Activated CD4-positive, alpha-beta memory T cell treated with anti-CD3 and anti-CD28 coated beads for 36 hours (primary cell): ENCODE data around the gene IL10. TPM values are rescaled to one million over a fixed set of nuclear protein-coding genes. Genes with fewer than 3 reads are reported as not detected.
A peak's percentile ranks its signal among the peaks of the same experiment; 100 is the strongest.

ENCODE experiments used
- CTCF ChIA-PET: fragments of 350-600 bp; sonication (Branson Sonifier 250); formaldehyde crosslinking; loops from one replicate; lab custom pipeline; 2021; ENCODE audit warnings: antibody characterized with exemption, inconsistent platforms; lab: Charles Lee
- POLR2A ChIA-PET: fragments of 350-600 bp; sonication (Branson Sonifier 250); formaldehyde crosslinking; loops from one replicate; lab custom pipeline; 2021; ENCODE audit warnings: antibody characterized with exemption; lab: Charles Lee
- DNase-seq: peaks from one replicate; pipeline ENCODE4 v3.0.0-alpha.2; 2020
- H3K27ac Mint-ChIP-seq: one replicate; pipeline ENCODE4 v1.8.0; 2021; ENCODE audit warnings: mixed read lengths
- H3K27me3 Mint-ChIP-seq: one replicate; pipeline ENCODE4 v1.8.0; 2021; ENCODE audit warnings: mixed read lengths
- H3K36me3 Mint-ChIP-seq: one replicate; pipeline ENCODE4 v1.8.0; 2021; ENCODE audit warnings: mixed read lengths
- H3K4me1 Mint-ChIP-seq: one replicate; pipeline ENCODE4 v1.8.0; 2021; ENCODE audit warnings: low read depth, mixed read lengths
- H3K4me3 Mint-ChIP-seq: one replicate; pipeline ENCODE4 v1.8.0; 2021; ENCODE audit warnings: mild to moderate bottlenecking, mixed read lengths
- H3K9me3 Mint-ChIP-seq: one replicate; pipeline ENCODE4 v1.8.0; 2021; ENCODE audit warnings: mixed read lengths
- intact Hi-C: fragments of 100-400 bp; cut with micrococcal nuclease; formaldehyde crosslinking; loops from one replicate; pipeline ENCODE4 v1.15.1; 2023
- total RNA-seq, 2 experiments: library from RNA; stranded (reverse); gene quantifications; one replicate each; pipeline ENCODE4 v1.2.3, GENCODE V29; 2021

Gene IL10
- total RNA-seq, 2 experiments from 2014 or later, result 17.3 to 18.5 TPM

GRCh38 chr1:206736878-206737728, 35.2 kb downstream of the IL10 start:
- peak overlapping the region; percentile 64 for H3K27ac Mint-ChIP-seq
- peak; percentile 62 for DNase-seq

GRCh38 chr1:206735553-206736031, 36.7 kb downstream of the IL10 start:
- CTCF ChIA-PET, result interaction anchor here (0.7 to 9.3 kb wide), 38 partner anchors 8 to 314 kb away, joined by 3 to 315 read pairs (median 5); partner anchors contain the start of genes FCMR, IL10, IL19 and MAPKAPK2

More at GRCh38 chr1:206736878-206737728, 35.2 kb downstream of the IL10 start:
- H3K27me3 Mint-ChIP-seq, result no peaks in the 10 kb centered on the region
- no peaks in the 10 kb centered on the region for H3K9me3 Mint-ChIP-seq
- H3K4me1 Mint-ChIP-seq, result peaks cover 80% of the 10 kb centered on the region
- H3K36me3 Mint-ChIP-seq, result peaks cover 19% of the 10 kb centered on the region
- ChIA-PET CTCF (interaction anchor here (1.0 to 9.3 kb wide), 10 partner anchors 11 to 313 kb away, joined by 3 to 315 read pairs (median 4); partner anchors contain the start of genes IL10 and IL19), POLR2A (interaction anchor here (0.6 to 1.6 kb wide), 8 partner anchors 25 to 72 kb away, joined by 3 to 15 read pairs (median 3); partner anchors contain the start of gene IL19)
- intact Hi-C loops, result no loop called here
- H3K4me3 Mint-ChIP-seq, result no peak overlapping the region

GRCh38 chr1:206734499-206735142, 37.7 kb downstream of the IL10 start:
- Mint-ChIP-seq H3K27ac (peak overlapping the region; percentile 16), H3K27me3 (no peaks in the 10 kb centered on the region), H3K9me3 (no peaks in the 10 kb centered on the region), H3K4me3 (no peak overlapping the region), H3K36me3 (peaks cover 26% of the 10 kb centered on the region), H3K4me1 (peaks cover 57% of the 10 kb centered on the region)
- CTCF ChIA-PET, result interaction anchor here (0.6 to 9.3 kb wide), 68 partner anchors 9 to 333 kb away, joined by 3 to 315 read pairs (median 5); partner anchors contain the start of genes DYRK3, FCMR, IL10 and IL19
- peak; percentile 85 for DNase-seq
- POLR2A ChIA-PET, result interaction anchor here (0.8 to 1.3 kb wide), 4 partner anchors 56 to 75 kb away, joined by 3 to 7 read pairs (median 4); no protein-coding TSS in a partner anchor
- intact Hi-C loops, result loop anchor here (1.0 kb wide), 3 partner anchors 8 to 178 kb away; no protein-coding TSS in a partner anchor

More at GRCh38 chr1:206735553-206736031, 36.7 kb downstream of the IL10 start:
- no peaks in the 10 kb centered on the region for H3K27me3 Mint-ChIP-seq
- H3K9me3 Mint-ChIP-seq, result no peaks in the 10 kb centered on the region
- no peak for DNase-seq
- H3K27ac Mint-ChIP-seq, result no peak overlapping the region
- H3K4me1 Mint-ChIP-seq, result peaks cover 67% of the 10 kb centered on the region
- no peak overlapping the region for H3K4me3 Mint-ChIP-seq
- H3K36me3 Mint-ChIP-seq, result peaks cover 21% of the 10 kb centered on the region
- POLR2A ChIA-PET, result interaction anchor here (1.3 to 1.6 kb wide), 3 partner anchors 63 to 74 kb away, joined by 3 to 7 read pairs (median 3); no protein-coding TSS in a partner anchor
- intact Hi-C loops, result no loop called here

DNA sequence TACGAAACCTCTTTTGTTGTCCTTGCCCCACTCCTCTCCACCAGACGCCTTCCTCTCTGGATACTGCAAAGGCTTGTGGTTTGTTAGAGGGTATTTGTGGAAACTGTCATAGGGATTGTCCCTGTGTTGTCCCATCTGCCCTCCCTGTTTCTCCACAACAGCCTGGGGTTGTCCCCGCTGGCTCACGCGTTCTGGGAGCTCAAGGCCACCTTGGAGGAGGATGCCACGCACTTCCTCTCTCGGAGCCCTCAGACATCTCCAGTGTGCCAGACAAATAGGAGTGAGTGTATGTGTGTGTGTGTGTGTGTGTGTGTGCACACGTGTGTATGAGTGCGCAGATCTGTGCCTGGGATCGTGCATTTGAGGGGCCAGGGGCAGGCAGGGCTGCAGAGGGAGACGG, 39.3 kb downstream of the IL10 start:
- H3K27me3 Mint-ChIP-seq, result no peaks in the 10 kb centered on the region
- intact Hi-C loops, result no loop called here
- H3K4me1 Mint-ChIP-seq, result peaks cover 44% of the 10 kb centered on the region
- H3K27ac Mint-ChIP-seq, result no peak overlapping the region
- peaks cover 21% of the 10 kb centered on the region for H3K36me3 Mint-ChIP-seq
- ChIA-PET POLR2A (interaction anchor here (1.2 kb wide), 1 partner anchor 25 kb away, joined by 4 read pairs; no protein-coding TSS in a partner anchor), CTCF (interaction anchor here (0.9 to 9.3 kb wide), 6 partner anchors 8 to 182 kb away, joined by 3 to 315 read pairs (median 16); no protein-coding TSS in a partner anchor)
- no peaks in the 10 kb centered on the region for H3K9me3 Mint-ChIP-seq
- no peak for DNase-seq
- H3K4me3 Mint-ChIP-seq, result no peak overlapping the region

- Mint-ChIP-seq H3K4me3 (no peak overlapping the region), H3K9me3 (no peaks in the 10 kb centered on the region), H3K36me3 (peaks cover 21% of the 10 kb centered on the region), H3K27ac (no peak overlapping the region), H3K27me3 (no peaks in the 10 kb centered on the region), H3K4me1 (peaks cover 40% of the 10 kb centered on the region)
- no peak for DNase-seq
- ChIA-PET POLR2A (interaction anchor here (1.2 kb wide), 1 partner anchor 26 kb away, joined by 4 read pairs; no protein-coding TSS in a partner anchor), CTCF (interaction anchor here (0.9 to 9.3 kb wide), 5 partner anchors 7 to 183 kb away, joined by 3 to 315 read pairs (median 26); no protein-coding TSS in a partner anchor)
- intact Hi-C loops, result no loop called here
These were observed 39.8 kb downstream of the IL10 start for GRCh38 chr1:206732508-206732907.

DNA sequence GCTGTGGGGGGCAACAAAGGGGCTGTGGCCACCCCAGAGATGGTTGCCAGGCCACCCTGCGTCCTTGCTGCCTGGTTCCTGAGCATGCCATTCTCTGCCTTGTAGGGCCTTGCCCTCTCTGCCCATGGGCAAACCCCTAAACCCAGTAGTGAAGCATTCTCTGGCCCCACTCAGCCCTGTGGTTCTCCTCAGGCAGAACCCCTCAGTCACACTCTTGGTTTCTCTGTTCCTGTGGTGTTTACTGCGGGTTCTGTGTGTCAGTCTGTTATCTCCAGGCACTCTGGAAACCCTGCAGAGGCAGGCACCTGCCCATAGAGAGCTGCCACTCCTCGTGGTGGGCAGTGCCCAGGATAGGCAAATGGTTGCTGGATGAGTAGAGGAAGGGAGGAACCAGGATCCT, 42.8 kb downstream of the IL10 start:
- Mint-ChIP-seq H3K27me3 (no peaks in the 10 kb centered on the region), H3K4me3 (no peak overlapping the region), H3K36me3 (peaks cover 12% of the 10 kb centered on the region), H3K27ac (no peak overlapping the region), H3K9me3 (no peaks in the 10 kb centered on the region), H3K4me1 (peaks cover 38% of the 10 kb centered on the region)
- CTCF ChIA-PET, result interaction anchor here (0.9 to 9.3 kb wide), 6 partner anchors 65 to 186 kb away, joined by 3 to 190 read pairs (median 66); no protein-coding TSS in a partner anchor
- POLR2A ChIA-PET, result no interaction called here
- no peak for DNase-seq
- intact Hi-C loops, result loop anchor here (5.0 kb wide), 2 partner anchors 138 to 253 kb away; partner anchors contain the start of gene IL20

GRCh38 chr1:206729050-206729449, 43.2 kb downstream of the IL10 start:
- DNase-seq, result no peak
- ChIA-PET POLR2A (interaction anchor here (0.6 kb wide), 1 partner anchor 79 kb away, joined by 3 read pairs; no protein-coding TSS in a partner anchor), CTCF (interaction anchor here (5.5 to 7.7 kb wide), 2 partner anchors 79 to 186 kb away, joined by 125 to 137 read pairs; no protein-coding TSS in a partner anchor)
- Mint-ChIP-seq H3K36me3 (peaks cover 12% of the 10 kb centered on the region), H3K9me3 (no peaks in the 10 kb centered on the region), H3K4me3 (no peak overlapping the region), H3K4me1 (peaks cover 38% of the 10 kb centered on the region), H3K27me3 (no peaks in the 10 kb centered on the region), H3K27ac (no peak overlapping the region)
- intact Hi-C loops, result loop anchor here (5.0 kb wide), 2 partner anchors 138 to 253 kb away; partner anchors contain the start of gene IL20

- no peaks in the 10 kb centered on the region for H3K9me3 Mint-ChIP-seq
- no peak overlapping the region for H3K27ac Mint-ChIP-seq
- H3K36me3 Mint-ChIP-seq, result peaks cover 11% of the 10 kb centered on the region
- DNase-seq, result no peak
- peaks cover 42% of the 10 kb centered on the region for H3K4me1 Mint-ChIP-seq
- intact Hi-C loops, result loop anchor here (5.0 kb wide), 2 partner anchors 139 to 254 kb away; partner anchors contain the start of gene IL20
- POLR2A ChIA-PET, result interaction anchor here (0.6 kb wide), 1 partner anchor 79 kb away, joined by 3 read pairs; no protein-coding TSS in a partner anchor
- CTCF ChIA-PET, result interaction anchor here (4.2 to 7.7 kb wide), 3 partner anchors 79 to 204 kb away, joined by 33 to 137 read pairs (median 125); no protein-coding TSS in a partner anchor
- H3K27me3 Mint-ChIP-seq, result no peaks in the 10 kb centered on the region
- no peak overlapping the region for H3K4me3 Mint-ChIP-seq
These were observed 43.7 kb downstream of the IL10 start for GRCh38 chr1:206728697-206728987.

DNA sequence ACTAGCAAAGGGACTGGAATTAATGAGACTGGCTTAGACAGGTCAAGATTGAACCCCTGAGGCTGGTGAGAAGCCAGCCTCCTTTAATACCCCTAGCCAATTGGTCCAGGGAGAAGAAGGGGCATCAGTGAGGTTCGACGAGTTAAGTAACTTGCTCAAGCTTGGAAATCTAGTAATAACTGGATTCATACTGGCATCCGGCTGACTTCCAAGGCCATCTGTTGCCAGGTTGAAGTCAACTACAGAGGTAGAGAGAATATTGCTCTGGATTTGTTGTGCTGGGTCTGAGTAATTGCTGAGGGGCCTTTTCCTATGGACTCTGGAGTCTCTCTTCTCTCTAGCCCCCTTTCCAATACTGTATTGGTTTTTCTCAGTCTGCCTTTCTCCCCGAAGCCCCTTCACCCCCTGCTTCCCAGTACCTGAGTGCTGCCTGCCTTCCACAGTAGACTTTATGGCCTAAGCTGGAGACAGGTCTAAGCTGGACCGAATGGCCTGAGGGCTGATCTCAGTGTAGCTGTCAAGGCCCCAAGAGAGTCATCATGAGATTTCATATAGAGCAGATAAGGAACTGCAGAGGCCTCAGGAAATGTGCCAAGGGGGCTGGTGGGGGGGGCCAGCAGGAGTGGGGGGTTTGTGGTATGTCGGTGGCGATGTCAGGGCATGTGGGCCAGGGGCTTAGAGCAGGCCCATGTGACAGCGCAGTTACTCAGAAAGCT, 44.2 kb downstream of the IL10 start:
- H3K4me1 Mint-ChIP-seq, result peaks cover 42% of the 10 kb centered on the region
- intact Hi-C loops, result loop anchor here (5.0 kb wide), 2 partner anchors 139 to 254 kb away; partner anchors contain the start of gene IL20
- H3K27ac Mint-ChIP-seq, result no peak overlapping the region
- no peaks in the 10 kb centered on the region for H3K9me3 Mint-ChIP-seq
- no peaks in the 10 kb centered on the region for H3K27me3 Mint-ChIP-seq
- ChIA-PET POLR2A (interaction anchor here (0.6 kb wide), 1 partner anchor 80 kb away, joined by 3 read pairs; no protein-coding TSS in a partner anchor), CTCF (interaction anchor here (1.7 to 7.7 kb wide), 5 partner anchors 40 to 204 kb away, joined by 7 to 137 read pairs (median 33); partner anchors contain the start of gene IL10)
- H3K4me3 Mint-ChIP-seq, result no peak overlapping the region
- DNase-seq, result no peak
- H3K36me3 Mint-ChIP-seq, result peaks cover 9% of the 10 kb centered on the region
